PC-9 (cell line): ENCODE measurements around the gene HCN4. TPM values are rescaled to one million over a fixed set of nuclear protein-coding genes. Genes with fewer than 3 reads are reported as not detected.
A peak's percentile ranks its signal among the peaks of the same experiment; 100 is the strongest.
"Not testable (repeated sequence)": the region's sequence is repeated elsewhere in the genome, so short reads cannot be mapped to it uniquely, and the experiment has no call there.

Source experiments
- BruUV-seq: library from RNA; stranded (reverse); fragments of 400-500 nt; replicated peaks from 2 replicates; lab custom pipeline; 2021; lab: Mats Ljungman, UMichigan
- CTCF ChIA-PET: fragments of 300-600 bp; sonication (Branson Sonifier 250); formaldehyde crosslinking; loops from one replicate; lab custom pipeline; 2022; ENCODE audit warnings: antibody characterized with exemption; lab: Charles Lee
- POLR2A ChIA-PET: fragments of 300-600 bp; sonication (Branson Sonifier 250); formaldehyde crosslinking; loops from one replicate; lab custom pipeline; 2022; ENCODE audit warnings: antibody characterized with exemption; ENCODE audit not compliant: unreplicated experiment; lab: Charles Lee
- DNase-seq, 2 experiments: peaks; one replicate each; pipeline versions ENCODE4 v3.0.0 to v3.0.0-alpha.2; 2015 to 2022; ENCODE audit warnings: mixed read lengths in 1 of 2
- H2AFZ ChIP-seq: fragments of 200-600 bp; sonication (generic); 2 replicates; pipeline ENCODE4 v1.8.1; 2017; ENCODE audit warnings: antibody characterized with exemption
- H3F3A ChIP-seq: fragments of 200-600 bp; sonication (generic); 2 replicates; pipeline ENCODE4 v1.8.1; 2017; ENCODE audit warnings: antibody characterized with exemption, mild to moderate bottlenecking, low read depth; ENCODE audit not compliant: insufficient read depth
- H3K27ac ChIP-seq: fragments of 200-600 bp; sonication (generic); 2 replicates; pipeline ENCODE4 v1.6.1; 2016; ENCODE audit warnings: mixed run types
- H3K27me3 ChIP-seq: fragments of 200-600 bp; sonication (generic); 2 replicates; pipeline ENCODE4 v1.6.1; 2016; ENCODE audit warnings: low read depth, mixed run types; ENCODE audit not compliant: insufficient read depth
- H3K36me3 ChIP-seq: fragments of 200-600 bp; sonication (generic); 2 replicates; pipeline ENCODE4 v1.6.1; 2016; ENCODE audit warnings: low read depth, mixed run types
- H3K4me1 ChIP-seq: fragments of 200-600 bp; sonication (generic); replicated peaks from 2 replicates; pipeline ENCODE4 v1.6.1; 2016; ENCODE audit warnings: mixed run types; ENCODE audit not compliant: insufficient read depth
- H3K4me2 ChIP-seq: fragments of 200-600 bp; sonication (generic); 2 replicates; pipeline ENCODE4 v1.6.1; 2017; ENCODE audit warnings: mixed run types
- H3K4me3 ChIP-seq: fragments of 200-600 bp; sonication (generic); 2 replicates; pipeline ENCODE4 v1.6.1; 2016; ENCODE audit warnings: mixed run types
- H3K79me2 ChIP-seq: fragments of 200-600 bp; sonication (generic); 2 replicates; pipeline ENCODE4 v1.6.1; 2017; ENCODE audit warnings: low read depth, mixed run types
- H3K9me2 ChIP-seq: fragments of 200-600 bp; sonication (generic); 2 replicates; pipeline ENCODE4 v1.8.1; 2017; ENCODE audit warnings: mild to moderate bottlenecking; ENCODE audit not compliant: insufficient read depth
- H3K9me3 ChIP-seq: fragments of 200-600 bp; sonication (generic); 2 replicates; pipeline ENCODE4 v1.8.1; 2016; ENCODE audit warnings: low read depth; ENCODE audit not compliant: insufficient read depth
- H4K20me1 ChIP-seq: fragments of 200-600 bp; sonication (generic); 2 replicates; pipeline ENCODE4 v1.8.1; 2017; ENCODE audit not compliant: insufficient read depth
- CTCF ChIP-seq: fragments of 200-600 bp; sonication (generic); conservative IDR thresholded peaks from 2 replicates; pipeline ENCODE4 v1.6.1; 2017; ENCODE audit warnings: mixed run types, antibody characterized with exemption, mild to moderate bottlenecking, moderate library complexity
- EZH2 ChIP-seq: fragments of 200-600 bp; sonication (generic); IDR thresholded peaks from 2 replicates; pipeline ENCODE4 v1.8.0; 2017; ENCODE audit warnings: antibody characterized with exemption, low read depth
- intact Hi-C: fragments of 100-400 bp; cut with micrococcal nuclease; formaldehyde crosslinking; loops from one replicate; pipeline ENCODE4 v1.10.0; 2022; ENCODE audit not compliant: unreplicated experiment
- total RNA-seq: library from RNA; stranded (reverse); gene quantifications from 2 replicates; pipeline ENCODE4 v1.2.3, GENCODE V29; 2021

The HCN4 gene
- total RNA-seq, 1 experiment from 2014 or later = not detected

GRCh38 chr15:73305331-73306211, 63.2 kb downstream of the HCN4 start:
- peak; percentile 39 to 51 for DNase-seq
- no peaks in the 10 kb centered on the region for H3K27me3 ChIP-seq
- H3K9me2 ChIP-seq = no peaks in the 10 kb centered on the region
- no TSS peak for BruUV-seq
- H3K4me1 ChIP-seq = no peaks in the 10 kb centered on the region
- H2AFZ ChIP-seq = no peak overlapping the region
- H3K4me2 ChIP-seq = no peak overlapping the region
- H4K20me1 ChIP-seq = no peaks in the 10 kb centered on the region
- POLR2A ChIA-PET = no interaction called here
- no peaks in the 10 kb centered on the region for H3K36me3 ChIP-seq
- no peaks in the 10 kb centered on the region for H3F3A ChIP-seq
- peak; percentile 82 for TF ChIP-seq CTCF
- TF ChIP-seq EZH2 = no peak
- no peaks in the 10 kb centered on the region for H3K79me2 ChIP-seq
- no peak overlapping the region for H3K27ac ChIP-seq
- H3K9me3 ChIP-seq = no peaks in the 10 kb centered on the region
- H3K4me3 ChIP-seq = no peak overlapping the region
- CTCF ChIA-PET = interaction anchor here (0.6 kb wide), 1 partner anchor 488 kb away, joined by 3 read pairs; no protein-coding TSS in a partner anchor
- intact Hi-C loops = loop anchor here (1.0 to 5.0 kb wide), 3 partner anchors 247 to 395 kb away; no protein-coding TSS in a partner anchor

- H2AFZ ChIP-seq = no peak overlapping the region
- H3K36me3 ChIP-seq = no peaks in the 10 kb centered on the region
- no peak overlapping the region for H3K4me2 ChIP-seq
- CTCF ChIA-PET = interaction anchor here (0.6 to 0.7 kb wide), 2 partner anchors 222 to 1502 kb away, joined by 3 to 11 read pairs; no protein-coding TSS in a partner anchor
- H3K27me3 ChIP-seq = no peaks in the 10 kb centered on the region
- H3K4me3 ChIP-seq = no peak overlapping the region
- no peaks in the 10 kb centered on the region for H3K9me2 ChIP-seq
- POLR2A ChIA-PET = interaction anchor here (0.6 kb wide), 1 partner anchor 20 kb away, joined by 3 read pairs; no protein-coding TSS in a partner anchor
- no peak overlapping the region for H3K27ac ChIP-seq
- H3K79me2 ChIP-seq = no peaks in the 10 kb centered on the region
- intact Hi-C loops = no loop called here
- no peaks in the 10 kb centered on the region for H3K4me1 ChIP-seq
- TF ChIP-seq EZH2 = no peak
- no peak for TF ChIP-seq CTCF
- no TSS peak for BruUV-seq
- no peaks in the 10 kb centered on the region for H3F3A ChIP-seq
- H4K20me1 ChIP-seq = no peaks in the 10 kb centered on the region
- no peaks in the 10 kb centered on the region for H3K9me3 ChIP-seq
- no peak for DNase-seq
Measured at GRCh38 chr15:73303636-73304035, 65.1 kb downstream of the HCN4 start.

- H3K79me2 ChIP-seq, H3K27ac ChIP-seq, DNase-seq, POLR2A ChIA-PET, H3K36me3 ChIP-seq, H3F3A ChIP-seq, H3K9me3 ChIP-seq, H3K9me2 ChIP-seq, H3K27me3 ChIP-seq, H2AFZ ChIP-seq, H4K20me1 ChIP-seq, H3K4me1 ChIP-seq, H3K4me3 ChIP-seq, intact Hi-C loops, CTCF ChIA-PET, BruUV-seq, H3K4me2 ChIP-seq: not testable (repeated sequence)
Measured at GRCh38 chr15:73300286-73300685, 68.5 kb downstream of the HCN4 start.
